ENCODE measurements around the gene HNRNPDL. TPM values are rescaled to one million over a fixed set of nuclear protein-coding genes. Genes with fewer than 3 reads are reported as not detected.
"Not testable (repeated sequence)": the region's sequence is repeated elsewhere in the genome, so short reads cannot be mapped to it uniquely, and the experiment has no call there.

HNRNPDL gene
- total RNA-seq (2013): 265 TPM
- polyA plus RNA-seq (100 to 1,000 TPM in 2 of 3 donors, 10 to 100 TPM in 1; 89.8 to 294 (median 112) TPM), polyA minus RNA-seq (38.5 and 65.7 TPM in 2 replicates), total RNA-seq (102 to 387 (median 283) reads per million in 11 experiments)

DNA sequence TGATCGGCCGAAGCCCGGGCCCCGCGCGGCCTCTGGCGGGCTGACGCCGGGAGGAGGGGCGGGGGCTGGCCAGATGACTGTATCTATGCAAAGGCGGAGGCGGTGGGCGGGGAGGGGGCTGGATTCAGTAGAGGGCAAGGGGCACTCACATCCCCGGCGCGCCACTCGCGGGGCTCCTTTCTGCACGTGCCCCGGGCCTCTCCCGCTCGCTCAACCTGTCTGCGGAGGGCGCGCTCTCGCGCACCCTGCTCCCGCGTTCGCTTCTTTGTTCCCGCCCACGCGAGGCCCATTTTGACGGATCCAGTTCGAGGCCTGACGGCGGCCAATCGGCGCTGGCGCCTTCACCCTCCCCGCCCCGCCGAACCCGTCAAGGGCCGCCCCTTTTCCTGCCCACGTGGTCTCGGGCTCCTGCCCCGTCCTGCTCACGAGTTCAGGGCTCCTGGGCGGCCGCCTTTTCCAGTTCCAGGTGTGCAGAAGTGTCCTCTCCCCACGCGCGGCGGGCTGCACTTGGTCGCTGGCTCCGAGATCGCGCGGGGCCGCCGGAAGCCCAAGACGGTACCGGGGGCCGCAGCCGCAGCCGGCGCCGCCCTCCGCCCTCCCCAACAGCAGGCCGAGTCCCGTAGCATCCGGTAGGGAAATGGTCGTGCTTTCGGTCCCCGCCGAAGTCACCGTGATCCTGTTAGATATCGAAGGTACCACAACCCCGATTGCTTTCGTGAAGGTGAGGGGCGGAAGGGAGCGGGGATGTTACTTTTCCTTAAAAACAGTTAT is at the start of gene HNRNPDL, which contains the start of gene ENOPH1:
TSS of gene HNRNPDL (minus strand) at position 270 of the 771 bp plus-strand sequence. CDS start 772 bp downstream, outside the sequence.
TSS of gene ENOPH1 (plus strand) at position 398 of the 771 bp plus-strand sequence. CDS start at position 638, 240 bp downstream.
- peaks cover 29 to 45% of the 10 kb centered on the region in 2 donors for H3K36me3 Mint-ChIP-seq

DNA sequence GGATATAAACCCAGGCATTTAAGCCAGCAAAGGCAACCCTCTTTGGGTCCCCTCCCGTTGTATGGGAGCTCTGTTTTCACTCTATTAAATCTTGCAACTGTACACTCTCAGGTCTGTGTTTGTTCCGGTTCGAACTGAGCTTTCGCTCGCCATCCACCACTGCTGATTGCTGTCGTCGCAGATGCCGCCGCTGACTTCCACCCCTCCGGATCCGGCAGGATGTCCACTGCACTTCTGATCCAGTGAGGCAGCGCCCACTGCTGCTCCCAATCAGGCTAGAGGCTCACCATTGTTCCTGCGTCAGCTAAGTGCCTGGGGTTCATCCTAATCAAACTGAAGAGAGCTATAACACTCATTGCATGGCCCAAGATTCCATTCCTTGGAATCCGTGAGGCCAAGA is 49.3 kb upstream of the HNRNPDL start:
- H3K9me3 ChIP-seq (replicated peaks in 1 of 2; ENCODE audit: control insufficient read depth in 1 of 2, insufficient read depth in 1 of 2, low read length in 2 of 2): no peaks in the 10 kb centered on the region
- no peaks in the 10 kb centered on the region for H3K27me3 ChIP-seq (ENCODE audit: control insufficient read depth in 2 of 2, insufficient read depth in 2 of 2, low read length in 2 of 2)
- H3K4me1 Mint-ChIP-seq: peaks cover 2% of the 10 kb centered on the region
- no peak overlapping the region for H3K27ac ChIP-seq (ENCODE audit: low read depth in 1 of 2, low read length in 2 of 2)
- H3K27me3 Mint-ChIP-seq (ENCODE audit: low read depth in 3 of 3): peaks cover 0 to 15% (median 0%) of the 10 kb centered on the region in 3 donors
- H3K4me1 ChIP-seq (ENCODE audit: control insufficient read depth in 1 of 2, insufficient read depth in 2 of 2, low read length in 2 of 2): no peaks in the 10 kb centered on the region
- H2AFZ ChIP-seq (ENCODE audit: insufficient read depth, low read depth, low read length, poor library complexity, severe bottlenecking): no peak overlapping the region
- H3K4me2 ChIP-seq (replicated peaks; ENCODE audit: extremely low read depth, low read length, poor library complexity, severe bottlenecking): no peak overlapping the region
- no peak for DNase-seq
- no peak overlapping the region for H3K9ac ChIP-seq (ENCODE audit: insufficient read depth, low read length, poor library complexity, severe bottlenecking)
- whole genome bisulfite sequencing (ENCODE audit: insufficient coverage): 97% methylated on average over 14 of the region's 14 CpGs
- no peak overlapping the region for H3K4me3 Mint-ChIP-seq
- TF ChIP-seq, protein P1, sequence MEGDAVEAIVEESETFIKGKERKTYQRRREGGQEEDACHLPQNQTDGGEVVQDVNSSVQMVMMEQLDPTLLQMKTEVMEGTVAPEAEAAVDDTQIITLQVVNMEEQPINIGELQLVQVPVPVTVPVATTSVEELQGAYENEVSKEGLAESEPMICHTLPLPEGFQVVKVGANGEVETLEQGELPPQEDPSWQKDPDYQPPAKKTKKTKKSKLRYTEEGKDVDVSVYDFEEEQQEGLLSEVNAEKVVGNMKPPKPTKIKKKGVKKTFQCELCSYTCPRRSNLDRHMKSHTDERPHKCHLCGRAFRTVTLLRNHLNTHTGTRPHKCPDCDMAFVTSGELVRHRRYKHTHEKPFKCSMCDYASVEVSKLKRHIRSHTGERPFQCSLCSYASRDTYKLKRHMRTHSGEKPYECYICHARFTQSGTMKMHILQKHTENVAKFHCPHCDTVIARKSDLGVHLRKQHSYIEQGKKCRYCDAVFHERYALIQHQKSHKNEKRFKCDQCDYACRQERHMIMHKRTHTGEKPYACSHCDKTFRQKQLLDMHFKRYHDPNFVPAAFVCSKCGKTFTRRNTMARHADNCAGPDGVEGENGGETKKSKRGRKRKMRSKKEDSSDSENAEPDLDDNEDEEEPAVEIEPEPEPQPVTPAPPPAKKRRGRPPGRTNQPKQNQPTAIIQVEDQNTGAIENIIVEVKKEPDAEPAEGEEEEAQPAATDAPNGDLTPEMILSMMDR (IDR thresholded peaks at IDR 0.05): no peak
- H3K36me3 ChIP-seq (replicated peaks in 1 of 2; ENCODE audit: control insufficient read depth in 1 of 2, insufficient read depth in 2 of 2, low read length in 2 of 2): no peaks in the 10 kb centered on the region
- H4K20me1 ChIP-seq (ENCODE audit: insufficient read depth, low read length): no peaks in the 10 kb centered on the region
- peaks cover 0 to 3% of the 10 kb centered on the region in 2 donors for H3K36me3 Mint-ChIP-seq
- H3K4me3 ChIP-seq (replicated peaks in 1 of 3; ENCODE audit: low read depth in 2 of 3, low read length in 3 of 3): no peak overlapping the region
- H3K27ac Mint-ChIP-seq: peak overlapping the region in 1 of 7 donors; percentile 49
- intact Hi-C loops (cut with micrococcal nuclease): no loop called here
- no peaks in the 10 kb centered on the region for H3K79me2 ChIP-seq (ENCODE audit: insufficient read depth, low read length)
- H3K9me3 Mint-ChIP-seq: peaks cover 0 to 5% (median 0%) of the 10 kb centered on the region in 7 donors

More for the DNA sequence above, at the start of gene HNRNPDL, which contains the start of gene ENOPH1:
- Histone ChIP-seq H2AFZ (ENCODE audit: insufficient read depth, low read depth, low read length, poor library complexity, severe bottlenecking) (peak within 1 kb of the TSS; percentile 97), H3K79me2 (ENCODE audit: insufficient read depth, low read length) (peaks cover 89% of the 10 kb centered on the region), H3K27me3 (ENCODE audit: control insufficient read depth in 2 of 2, insufficient read depth in 2 of 2, low read length in 2 of 2) (no peaks in the 10 kb centered on the region), H3K36me3 (replicated peaks in 1 of 2; ENCODE audit: control insufficient read depth in 1 of 2, insufficient read depth in 2 of 2, low read length in 2 of 2) (peaks cover 18 to 27% of the 10 kb centered on the region in 2 donors), H3K4me3 (replicated peaks in 1 of 3; ENCODE audit: low read depth in 2 of 3, low read length in 3 of 3) (peak within 1 kb of the TSS; percentile 57 to 98 (median 80)), H3K4me1 (ENCODE audit: control insufficient read depth in 1 of 2, insufficient read depth in 2 of 2, low read length in 2 of 2) (peaks cover 19 to 39% of the 10 kb centered on the region in 2 donors), H3K4me2 (replicated peaks; ENCODE audit: extremely low read depth, low read length, poor library complexity, severe bottlenecking) (peak within 1 kb of the TSS; percentile 99), H3K9me3 (replicated peaks in 1 of 2; ENCODE audit: control insufficient read depth in 1 of 2, insufficient read depth in 1 of 2, low read length in 2 of 2) (no peaks in the 10 kb centered on the region), H4K20me1 (ENCODE audit: insufficient read depth, low read length) (peaks cover 45% of the 10 kb centered on the region), H3K9ac (ENCODE audit: insufficient read depth, low read length, poor library complexity, severe bottlenecking) (peak within 1 kb of the TSS; percentile 95), H3K27ac (ENCODE audit: low read depth in 1 of 2, low read length in 2 of 2) (peak within 1 kb of the TSS; percentile 90 to 99)
- peak within 1 kb of the TSS; percentile 99 for H3K4me3 Mint-ChIP-seq
- TF ChIP-seq, protein P1 (IDR thresholded peaks at IDR 0.05): no peak
- WGBS (ENCODE audit: insufficient coverage): under 1% methylated on average over 68 of the region's 83 CpGs
- H3K4me1 Mint-ChIP-seq: peaks cover 44% of the 10 kb centered on the region
- H3K9me3 Mint-ChIP-seq: peaks cover 0 to 2% (median 0%) of the 10 kb centered on the region in 7 donors
- H3K27ac Mint-ChIP-seq: peak within 1 kb of the TSS; percentile 96 to 99 (median 98)
- intact Hi-C loops (cut with micrococcal nuclease): loop anchor here (10.0 kb wide), 2 partner anchors 146 to 474 kb away; partner anchors contain the start of gene THAP9 (in 1 of the 2)
- no peaks in the 10 kb centered on the region for H3K27me3 Mint-ChIP-seq (ENCODE audit: low read depth in 3 of 3)
- DNase-seq: peak; percentile 88 to 91 (median 88)

DNA sequence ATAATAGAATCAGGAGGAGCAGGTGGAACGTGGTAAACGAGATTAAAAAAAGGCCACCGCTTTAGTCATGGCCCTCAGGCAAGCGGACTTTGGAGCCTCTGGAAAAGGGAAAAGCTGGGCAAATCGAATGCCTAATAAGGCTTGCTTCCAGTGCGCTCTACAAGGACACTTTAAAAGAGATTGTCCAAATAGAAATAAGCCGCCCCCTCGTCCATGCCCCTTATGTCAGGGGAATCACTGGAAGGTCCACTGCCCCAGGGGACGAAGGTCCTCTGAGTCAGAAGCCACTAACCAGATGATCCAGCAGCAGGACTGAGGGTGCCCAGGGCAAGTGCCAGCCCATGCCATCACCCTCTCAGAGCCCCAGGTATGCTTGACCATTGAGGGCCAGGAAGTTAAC is 47.2 kb upstream of the HNRNPDL start:
- H3K36me3 Mint-ChIP-seq; H4K20me1 ChIP-seq (ENCODE audit: insufficient read depth, low read length); H3K27me3 ChIP-seq (ENCODE audit: control insufficient read depth in 2 of 2, insufficient read depth in 2 of 2, low read length in 2 of 2); H3K27ac Mint-ChIP-seq; H3K36me3 ChIP-seq (replicated peaks in 1 of 2; ENCODE audit: control insufficient read depth in 1 of 2, insufficient read depth in 2 of 2, low read length in 2 of 2); H3K79me2 ChIP-seq (ENCODE audit: insufficient read depth, low read length); H2AFZ ChIP-seq (ENCODE audit: insufficient read depth, low read depth, low read length, poor library complexity, severe bottlenecking); DNase-seq; H3K4me1 ChIP-seq (ENCODE audit: control insufficient read depth in 1 of 2, insufficient read depth in 2 of 2, low read length in 2 of 2); H3K9ac ChIP-seq (ENCODE audit: insufficient read depth, low read length, poor library complexity, severe bottlenecking); H3K4me3 Mint-ChIP-seq; H3K9me3 ChIP-seq (replicated peaks in 1 of 2; ENCODE audit: control insufficient read depth in 1 of 2, insufficient read depth in 1 of 2, low read length in 2 of 2); H3K4me3 ChIP-seq (replicated peaks in 1 of 3; ENCODE audit: low read depth in 2 of 3, low read length in 3 of 3); H3K4me1 Mint-ChIP-seq; intact Hi-C loops (cut with micrococcal nuclease); H3K9me3 Mint-ChIP-seq; H3K4me2 ChIP-seq (replicated peaks; ENCODE audit: extremely low read depth, low read length, poor library complexity, severe bottlenecking); H3K27ac ChIP-seq (ENCODE audit: low read depth in 1 of 2, low read length in 2 of 2): not testable (repeated sequence)
- WGBS (ENCODE audit: insufficient coverage): 98% methylated on average over 9 of the region's 9 CpGs
- peaks cover 0 to 12% (median 0%) of the 10 kb centered on the region in 3 donors for H3K27me3 Mint-ChIP-seq (ENCODE audit: low read depth in 3 of 3)
